Endothelial cell of hepatic sinusoid (primary cell): ENCODE measurements around the gene ZXDC.

Experiments
- in situ Hi-C: cut with HindIII; loops from 2 replicates; pipeline ENCODE4 v1.10.0; 2017; ENCODE audit warnings: low sequenced_read_pairs

Gene ZXDC

DNA sequence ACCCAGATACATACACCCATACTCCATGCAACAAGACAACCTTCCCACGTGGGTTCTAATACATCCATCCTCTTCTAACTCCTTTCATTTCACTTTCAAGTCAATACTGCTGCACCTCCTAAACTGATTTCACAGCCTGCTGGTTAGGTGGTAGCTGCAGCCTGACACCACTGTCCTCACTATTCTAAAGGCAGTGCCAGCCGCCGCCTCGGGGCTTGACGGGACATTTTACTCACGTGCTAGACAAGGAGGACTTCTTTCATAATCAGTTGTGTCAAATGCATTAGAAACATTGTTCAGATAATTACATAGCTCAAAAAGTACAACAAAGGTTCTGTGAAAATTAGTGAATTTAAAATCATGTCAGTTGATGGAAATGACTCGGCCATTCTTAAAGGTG, 35.6 kb upstream of the ZXDC start:
- in situ Hi-C loops: no loop called here

DNA sequence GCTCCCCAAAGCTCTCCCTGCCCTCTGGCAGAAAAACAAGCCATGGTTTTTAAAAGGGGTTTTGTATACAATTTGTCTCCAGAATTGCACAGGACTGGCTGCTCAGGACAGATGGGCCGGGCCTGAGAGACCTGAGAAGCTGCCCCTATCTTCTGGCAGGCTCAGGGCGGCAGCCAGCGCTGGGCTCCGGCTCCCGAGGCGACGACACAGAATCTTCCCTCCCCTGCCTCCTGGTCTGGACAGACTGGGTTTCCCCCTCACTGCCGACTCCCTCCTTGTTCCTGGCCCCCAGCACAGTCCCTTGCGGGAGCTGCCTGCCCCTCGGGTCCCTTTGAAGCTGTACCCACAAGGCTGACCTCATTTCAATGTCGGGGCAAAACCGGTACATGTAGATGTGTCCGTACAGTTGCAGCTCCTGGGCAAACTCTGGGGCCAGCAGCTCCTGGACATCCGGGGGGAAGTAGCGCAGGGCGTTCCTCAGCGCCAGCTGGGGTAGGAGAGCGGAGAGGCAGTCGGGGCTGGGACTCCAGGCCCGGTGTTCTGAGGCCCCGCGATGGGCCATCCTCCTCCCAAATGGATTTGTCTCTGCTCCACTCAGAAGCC, 34.7 kb upstream of the ZXDC start:
- in situ Hi-C loops: no loop called here

DNA sequence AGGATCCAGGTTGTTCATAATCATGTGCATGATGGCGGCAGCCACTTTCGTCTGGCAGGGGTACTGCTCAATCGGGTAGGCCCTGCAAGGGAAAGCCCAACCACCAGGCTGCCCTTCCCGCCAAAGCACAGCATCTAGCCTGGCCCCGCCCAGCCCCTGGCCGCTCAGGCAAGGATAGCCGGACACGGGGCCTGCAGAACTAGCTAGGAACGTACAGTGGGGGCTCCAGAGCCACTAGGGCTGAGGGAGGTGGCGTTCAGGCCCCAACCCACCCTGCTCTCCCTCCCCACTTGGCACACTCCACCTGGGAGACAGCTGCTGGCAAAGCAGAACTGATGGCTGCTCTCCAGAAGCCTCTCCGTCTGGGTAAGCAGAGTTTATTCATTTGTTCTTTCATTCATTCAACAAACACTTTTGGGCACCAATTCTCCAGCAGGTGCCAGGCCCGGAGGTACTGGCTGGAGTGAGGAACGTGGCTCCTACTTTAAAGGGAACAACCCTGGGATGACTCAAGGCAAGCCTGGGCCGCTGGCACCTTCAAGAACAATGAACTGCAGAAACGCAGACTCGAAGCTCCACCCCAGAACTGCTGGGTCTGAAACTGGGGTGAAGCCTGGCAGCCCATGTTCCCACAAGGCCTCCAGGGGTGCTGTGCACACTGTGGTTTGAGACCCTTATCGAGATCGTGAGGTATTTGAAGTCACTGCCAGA, 34.1 kb upstream of the ZXDC start:
- in situ Hi-C loops: no loop called here

DNA sequence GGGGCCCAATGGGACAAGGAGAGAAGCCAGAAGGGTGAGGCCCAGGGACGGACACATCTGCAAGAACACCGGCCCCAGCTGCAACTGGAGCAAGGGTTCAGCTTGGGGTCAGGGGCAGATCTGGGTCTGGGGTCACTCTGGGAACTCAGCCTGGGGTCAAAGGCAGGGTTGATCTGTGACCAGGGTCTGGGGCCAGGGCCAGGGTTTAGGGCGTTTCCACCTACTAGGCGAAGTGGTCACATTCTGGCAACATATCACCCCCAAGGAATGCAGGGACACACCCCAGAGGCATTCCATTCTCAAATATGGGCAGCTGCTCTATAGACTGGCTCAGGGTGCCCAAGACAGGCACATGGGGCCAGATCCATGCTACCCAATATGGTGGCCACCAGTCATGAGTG, 32.9 kb upstream of the ZXDC start:
- in situ Hi-C loops: no loop called here

DNA sequence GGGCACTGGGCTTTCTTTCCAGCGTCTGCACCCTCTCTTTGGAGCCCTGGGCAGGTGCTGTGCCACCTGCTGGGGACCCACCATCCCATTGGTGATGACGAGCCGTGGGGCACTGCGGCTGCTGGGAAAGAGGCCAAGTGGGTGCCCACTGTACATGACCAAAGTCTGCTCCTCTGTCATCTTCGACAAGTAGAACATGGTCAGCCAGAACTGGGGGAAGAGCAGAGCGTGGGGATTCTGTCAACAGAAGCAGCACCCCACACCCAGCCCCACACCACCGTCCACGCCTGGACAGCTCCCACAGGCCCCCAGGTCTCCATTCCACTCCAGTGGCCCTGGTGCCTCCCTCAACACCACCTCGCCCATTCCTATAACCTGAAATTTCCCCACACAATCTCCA, 32.2 kb upstream of the ZXDC start:
- in situ Hi-C loops: no loop called here

DNA sequence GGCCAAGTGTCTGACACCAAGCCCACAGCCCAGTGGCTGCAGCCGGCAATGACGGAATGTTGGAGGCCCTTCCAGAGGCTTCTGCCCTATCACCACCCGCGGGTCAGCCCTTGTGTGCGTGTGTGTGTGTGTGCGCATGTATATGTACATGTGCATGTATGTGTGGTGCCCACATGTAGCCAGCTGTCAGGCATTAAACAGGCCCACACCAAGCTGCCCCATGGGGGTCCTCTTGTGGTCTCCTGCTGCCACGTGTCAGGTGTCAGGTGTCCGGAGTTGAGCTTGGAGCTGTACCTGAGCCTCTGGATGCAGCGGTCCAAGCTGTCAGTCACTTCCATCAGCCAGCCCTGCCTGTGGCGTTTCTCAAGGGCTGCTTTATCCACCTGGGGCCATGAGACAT, 28.0 kb upstream of the ZXDC start:
- in situ Hi-C loops: no loop called here

DNA sequence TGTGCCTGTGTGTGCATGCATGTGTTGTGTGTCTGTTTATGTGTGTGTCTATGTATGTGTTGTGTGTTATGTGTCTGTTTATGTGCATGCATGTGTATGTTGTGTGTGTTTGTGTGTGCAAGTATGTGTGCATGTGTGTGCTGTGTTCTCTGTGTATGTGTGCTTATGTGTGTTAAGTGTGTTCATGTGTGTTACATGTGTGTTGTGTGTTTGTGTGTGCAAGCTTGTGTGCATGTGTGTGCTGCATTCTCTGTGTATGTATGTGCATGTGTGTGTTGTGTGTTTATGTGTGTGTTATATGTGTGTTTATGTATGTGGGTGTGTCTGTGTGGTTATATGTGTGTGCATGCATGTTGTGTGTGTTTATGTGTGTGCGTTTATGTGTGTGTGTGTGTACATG, 27.0 kb upstream of the ZXDC start:
- in situ Hi-C loops: no loop called here

DNA sequence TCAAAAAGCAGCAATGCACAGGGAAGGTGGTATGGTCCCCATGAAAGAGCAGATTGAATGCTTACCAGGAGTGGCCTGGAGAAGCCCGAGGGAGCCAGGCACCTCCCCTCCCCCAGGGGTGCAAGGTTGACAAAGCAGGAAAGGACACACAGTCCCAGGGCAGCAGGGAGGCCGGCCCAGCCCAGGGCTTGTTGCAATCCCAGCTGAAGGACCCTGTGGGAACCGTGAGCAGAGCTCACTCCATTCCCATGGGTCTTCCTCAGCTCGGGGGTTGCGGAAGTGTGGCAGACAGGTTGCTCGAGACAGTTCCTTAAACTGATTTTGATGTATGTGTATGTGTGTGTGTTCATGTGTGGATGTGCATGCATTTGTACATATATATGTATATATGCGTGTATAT, 26.0 kb upstream of the ZXDC start:
- in situ Hi-C loops: no loop called here

DNA sequence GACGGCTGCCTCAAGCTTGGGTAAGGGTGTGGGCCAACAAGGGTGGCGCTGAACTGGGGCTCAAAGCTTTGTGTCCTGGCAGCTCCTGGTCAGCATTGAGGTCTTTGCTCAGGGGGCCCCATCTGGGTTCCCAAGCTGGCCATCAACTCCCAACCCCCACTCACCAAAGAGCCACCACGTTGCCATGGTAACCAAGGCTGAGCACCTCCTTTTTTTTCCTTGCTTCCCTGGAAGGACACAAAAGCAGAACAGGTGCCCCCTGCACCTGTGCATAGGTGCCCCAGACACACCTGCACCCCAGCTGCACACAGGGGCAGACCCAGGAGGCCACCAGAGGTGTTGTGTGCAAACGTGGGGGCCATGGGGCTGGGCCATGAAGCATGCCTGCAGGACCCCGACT, 25.4 kb upstream of the ZXDC start:
- in situ Hi-C loops: no loop called here

DNA sequence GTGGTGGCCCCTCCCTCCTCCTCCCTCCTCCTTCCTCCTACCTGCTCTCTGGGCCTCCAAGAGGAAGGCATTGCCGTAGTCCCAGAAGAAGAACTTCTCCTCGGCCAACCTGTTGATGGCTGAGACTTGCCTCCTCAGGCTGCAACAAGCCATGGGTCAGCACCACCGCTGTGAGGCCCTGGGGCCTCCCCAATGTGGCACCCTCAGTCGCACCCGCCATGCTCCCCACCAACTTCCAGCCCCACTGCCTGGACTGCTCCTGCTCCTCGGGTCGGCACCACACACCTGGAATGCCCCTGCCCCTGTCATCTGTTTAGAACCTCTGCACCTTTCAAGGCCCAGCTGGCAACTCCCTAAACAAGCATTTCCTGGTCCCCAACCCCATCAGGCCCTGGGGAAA, 24.3 kb upstream of the ZXDC start:
- in situ Hi-C loops: no loop called here

DNA sequence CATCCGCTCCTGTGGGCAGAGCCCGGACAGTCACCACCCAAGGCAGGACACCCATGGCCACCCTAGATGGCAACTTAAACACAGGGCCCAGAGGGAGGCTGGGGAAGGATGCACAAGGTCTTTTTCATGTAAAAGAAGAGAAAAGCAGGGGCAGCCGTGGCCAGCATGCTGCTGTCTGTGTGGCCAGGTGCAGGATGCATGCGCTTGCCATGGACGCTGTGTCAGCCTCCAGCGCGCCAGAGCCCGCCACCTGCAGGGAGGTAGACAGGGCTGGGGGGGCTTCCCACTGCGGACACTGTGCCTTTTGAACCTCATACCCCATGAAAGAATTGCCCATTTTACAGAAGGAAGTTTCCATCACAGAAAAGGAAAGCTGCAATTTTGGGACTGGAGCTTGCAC, 23.7 kb upstream of the ZXDC start:
- in situ Hi-C loops: loop anchor here (5.0 kb wide), 1 partner anchor 37 kb away; no protein-coding TSS in a partner anchor

DNA sequence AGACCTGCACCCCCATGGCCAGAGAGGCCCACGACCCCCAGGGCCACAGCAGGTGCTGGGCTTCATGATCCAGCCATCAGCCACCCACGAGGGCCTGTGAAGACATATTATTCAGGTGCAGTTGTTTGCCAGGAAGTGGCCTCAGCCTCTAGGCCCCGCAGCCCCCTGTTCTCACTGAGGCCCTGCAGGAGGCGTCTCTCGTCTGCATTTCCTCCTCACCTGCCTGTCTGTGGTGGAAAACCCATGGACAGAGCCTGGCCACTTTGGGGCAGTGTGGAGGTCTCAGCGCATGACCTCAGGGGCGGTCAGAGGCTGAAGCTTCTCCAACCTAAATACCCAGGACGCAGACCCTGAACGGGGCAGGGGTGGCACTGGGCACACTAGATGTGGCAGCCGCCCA, 23.2 kb upstream of the ZXDC start:
- in situ Hi-C loops: loop anchor here (5.0 kb wide), 1 partner anchor 37 kb away; no protein-coding TSS in a partner anchor

DNA sequence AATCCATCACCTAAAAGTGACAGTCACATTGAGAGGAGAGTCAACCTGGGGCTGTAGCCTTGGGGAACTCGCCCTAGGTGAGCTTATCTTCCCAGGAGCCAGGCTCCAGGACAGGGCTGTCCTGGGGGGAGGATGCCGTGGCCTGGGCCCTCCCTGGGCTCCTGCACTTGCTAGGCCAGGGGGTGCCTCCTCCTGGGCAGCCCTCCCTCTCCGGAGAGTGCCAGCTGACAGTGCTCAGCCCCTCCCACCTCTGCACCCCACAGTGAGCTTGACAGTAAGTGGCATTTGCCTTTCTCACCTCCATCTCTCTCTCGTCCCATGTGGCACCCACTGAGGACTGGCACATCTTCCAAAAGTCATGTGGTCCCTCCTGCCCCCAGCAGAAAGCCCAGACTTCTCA, 22.8 kb upstream of the ZXDC start:
- in situ Hi-C loops: loop anchor here (5.0 kb wide), 1 partner anchor 36 kb away; no protein-coding TSS in a partner anchor

DNA sequence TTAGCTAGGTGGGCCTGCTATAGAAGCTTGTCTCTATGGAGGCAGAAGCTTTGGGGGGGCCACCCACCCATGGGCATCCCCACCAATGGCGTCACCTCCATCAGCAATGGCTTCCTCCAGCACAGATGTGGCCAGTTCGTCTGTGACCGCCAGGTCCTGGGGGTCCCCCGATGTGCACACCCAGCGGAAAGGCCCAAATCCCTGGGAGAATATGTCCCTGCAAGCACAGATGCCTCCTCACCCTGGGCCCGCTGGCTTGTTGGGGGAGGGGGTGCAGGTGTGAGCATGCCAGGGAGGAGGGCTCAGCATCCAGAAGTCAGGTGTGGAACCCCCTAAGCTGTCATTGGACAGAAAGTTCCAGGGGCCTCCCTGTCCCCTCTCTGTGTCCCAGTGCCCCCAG, 22.3 kb upstream of the ZXDC start:
- in situ Hi-C loops: loop anchor here (5.0 kb wide), 1 partner anchor 36 kb away; no protein-coding TSS in a partner anchor

DNA sequence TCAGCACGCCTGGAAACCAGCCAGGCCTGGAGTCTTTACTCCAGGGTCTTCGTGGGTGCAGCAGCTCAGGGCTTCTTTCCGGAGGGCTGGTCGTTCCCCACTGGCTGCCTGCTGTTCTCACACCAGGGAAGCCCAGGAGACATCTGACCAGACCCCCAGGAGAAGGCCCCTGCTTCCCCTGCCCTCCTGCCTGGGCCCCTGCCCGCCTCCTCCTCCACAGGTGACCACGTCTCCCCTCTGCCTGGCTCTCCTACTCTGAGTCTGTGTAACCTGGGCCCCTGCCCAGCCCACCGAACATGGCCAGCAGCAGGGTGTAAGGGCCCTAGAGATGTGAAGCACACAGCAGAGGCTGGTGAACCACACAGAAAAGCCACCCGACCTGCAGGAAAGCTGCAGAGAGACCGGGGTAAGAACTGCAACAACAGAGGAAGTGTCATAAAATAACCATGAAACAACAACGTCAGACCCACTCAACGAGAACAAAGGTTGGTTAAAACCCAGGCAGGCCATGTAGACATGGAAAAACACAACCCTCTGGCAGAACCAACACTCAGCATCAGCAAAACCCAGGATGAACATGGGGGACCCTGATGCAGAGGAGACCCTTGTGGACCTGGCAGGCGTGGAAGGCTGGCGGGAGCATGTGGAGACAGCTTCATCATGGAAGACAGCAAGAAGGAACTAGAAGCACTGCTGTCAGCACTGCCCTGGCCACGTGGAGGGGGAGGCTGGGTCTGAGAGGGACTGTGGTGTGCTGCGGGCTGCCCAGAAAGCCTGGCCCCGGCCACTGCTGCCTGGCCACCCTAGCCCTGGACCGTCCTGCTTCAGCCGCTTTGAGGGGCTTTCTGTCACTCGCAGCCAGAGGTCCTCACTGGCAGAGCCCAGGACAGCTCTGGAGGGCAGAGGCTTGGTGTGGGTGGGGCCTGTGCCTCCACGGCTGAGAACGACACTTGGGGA, 21.5 kb upstream of the ZXDC start:
- in situ Hi-C loops: loop anchor here (5.0 kb wide), 1 partner anchor 35 kb away; no protein-coding TSS in a partner anchor

DNA sequence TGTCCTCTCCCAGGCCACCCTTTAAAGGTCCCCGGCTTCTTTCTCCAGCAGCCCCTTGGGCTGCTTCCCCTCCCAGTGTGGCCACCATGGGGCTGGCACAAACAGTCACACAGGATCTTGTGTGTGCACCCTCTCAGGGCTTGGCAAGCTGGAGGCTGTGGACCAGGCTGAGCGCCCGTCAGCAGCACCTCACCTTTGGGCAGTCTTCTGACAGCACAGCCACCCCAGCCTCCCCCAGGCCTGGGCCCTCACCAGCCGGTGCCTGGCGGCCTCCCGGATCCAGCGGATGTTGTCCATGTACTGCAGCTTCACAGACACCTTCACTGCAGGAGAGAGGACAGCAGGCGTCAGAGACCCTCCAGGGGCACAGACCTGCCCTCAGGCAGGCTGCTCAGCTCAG, 20.1 kb upstream of the ZXDC start:
- in situ Hi-C loops: loop anchor here (5.0 kb wide), 1 partner anchor 33 kb away; no protein-coding TSS in a partner anchor

DNA sequence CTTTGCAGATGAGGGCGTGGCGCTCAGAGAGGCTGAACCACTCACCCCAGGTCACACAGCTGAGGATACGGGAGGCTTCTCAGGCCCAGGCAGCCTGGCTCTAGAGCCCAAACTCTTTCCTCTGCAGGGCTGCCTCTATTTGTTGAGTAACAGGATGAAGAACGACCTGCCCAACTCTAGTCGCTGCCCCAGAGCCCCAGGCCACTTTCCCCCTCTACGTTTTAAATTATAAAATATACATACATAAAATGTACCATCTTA, 19.2 kb upstream of the ZXDC start:
- in situ Hi-C loops: loop anchor here (5.0 kb wide), 1 partner anchor 33 kb away; no protein-coding TSS in a partner anchor

DNA sequence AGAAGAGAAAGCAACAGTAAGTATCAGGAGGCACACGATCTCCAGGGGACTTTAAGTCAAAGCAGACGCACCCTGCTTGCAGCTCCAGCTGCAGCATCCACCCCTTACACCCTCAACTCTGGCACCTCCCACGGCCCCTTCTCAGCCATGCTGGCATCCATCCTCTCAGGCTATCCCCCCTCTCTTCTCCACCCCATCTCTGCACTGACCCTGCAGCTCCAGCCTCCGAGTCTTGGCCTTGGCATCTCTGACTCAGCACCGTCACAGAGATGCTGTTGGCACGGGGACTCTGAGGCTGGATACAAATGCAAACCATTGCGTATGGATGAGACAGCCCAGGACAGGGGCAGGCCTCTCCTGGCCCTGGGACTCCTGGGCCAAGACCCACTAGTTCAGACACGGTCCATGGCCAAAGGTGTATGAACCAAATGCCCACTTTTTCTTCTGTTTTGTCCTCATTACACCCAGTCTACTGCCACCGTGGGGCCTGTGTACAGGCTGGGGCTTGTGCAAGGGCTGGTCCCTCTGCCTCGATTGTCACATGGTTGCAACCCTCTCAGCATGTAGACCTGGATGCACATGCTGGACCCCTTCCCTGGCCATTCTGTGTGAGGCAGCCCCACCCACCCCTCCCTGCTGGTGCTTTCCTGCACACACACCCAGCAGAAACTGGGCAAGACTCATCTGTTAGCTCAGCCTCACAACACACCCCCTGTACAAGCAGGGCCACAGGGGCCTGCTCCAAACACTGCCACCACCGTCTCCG, 18.7 kb upstream of the ZXDC start:
- in situ Hi-C loops: no loop called here

DNA sequence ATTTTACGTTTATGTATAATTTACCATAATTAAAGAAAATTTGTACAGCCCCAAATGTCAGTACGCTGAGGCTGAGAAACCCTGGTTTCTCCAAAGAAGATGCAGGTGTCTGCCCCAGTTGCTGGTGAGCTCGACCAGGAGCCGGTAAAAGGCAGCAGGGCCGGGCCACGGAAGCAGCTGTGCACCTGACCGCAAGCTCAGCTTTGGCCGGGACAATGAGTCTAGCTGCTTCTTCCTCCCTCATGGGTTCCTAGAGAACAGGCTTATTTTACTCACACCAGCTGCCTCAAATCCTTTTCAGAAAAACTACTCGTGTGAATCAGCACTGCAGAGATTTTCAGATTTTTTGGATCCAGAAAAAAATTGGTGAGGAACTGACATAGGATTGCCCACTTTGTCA, 18.0 kb upstream of the ZXDC start:
- in situ Hi-C loops: no loop called here

DNA sequence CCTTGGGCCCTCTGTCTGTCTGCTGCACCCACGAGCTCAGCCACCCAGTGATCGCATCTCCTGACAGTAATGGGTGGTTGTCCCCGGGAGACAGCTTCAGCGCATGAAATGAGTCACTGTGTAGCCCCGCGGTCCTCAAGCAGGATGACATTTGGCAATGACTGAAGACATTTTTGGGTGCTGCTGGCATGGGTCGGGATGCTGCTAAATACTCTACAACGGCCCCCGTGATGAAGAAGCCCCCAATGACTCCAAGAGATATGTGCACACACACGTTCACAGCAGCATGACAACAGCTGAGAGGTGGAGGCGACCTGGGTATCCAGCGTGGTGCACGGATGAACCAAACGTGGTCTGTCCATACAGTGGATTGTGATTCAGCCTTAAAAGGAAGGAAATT, 17.4 kb upstream of the ZXDC start:
- in situ Hi-C loops: no loop called here
